B cell (primary cell): ENCODE measurements around the gene TRAP1. TPM values are rescaled to one million over a fixed set of nuclear protein-coding genes. Genes with fewer than 3 reads are reported as not detected.

ENCODE experiments used
- ATAC-seq: fragments of 200-7000 bp; cut with Tn5 transposase; one replicate; pipeline ENCODE4 v1.10.0; 2021; ENCODE audit warnings: low read depth, mild to moderate bottlenecking, moderate number of reproducible peaks, moderate library complexity
- CTCF ChIA-PET: fragments of 350-600 bp; sonication (Branson Sonifier 250); formaldehyde crosslinking; loops from one replicate; lab custom pipeline; 2021; ENCODE audit warnings: antibody characterized with exemption, inconsistent platforms; lab: Charles Lee
- POLR2A ChIA-PET: fragments of 350-600 bp; sonication (Branson Sonifier 250); formaldehyde crosslinking; loops from one replicate; lab custom pipeline; 2021; ENCODE audit warnings: antibody characterized with exemption; lab: Charles Lee
- DNase-seq: peaks from one replicate; pipeline ENCODE4 v3.0.0; 2013
- H2AFZ ChIP-seq: 2 replicates; pipeline ENCODE4 v1.6.1; 2012; ENCODE audit warnings: mild to moderate bottlenecking, low read depth, low read length; ENCODE audit not compliant: insufficient read depth, poor library complexity, severe bottlenecking
- H3K27ac ChIP-seq, 2 donors: 1 replicate in 1 of 2; 2 replicates in 1 of 2; pipeline ENCODE4 v1.5.1; 2012 to 2013; ENCODE audit warnings: low read length in 2 of 2, mild to moderate bottlenecking in 2 of 2, moderate library complexity in 1 of 2
- H3K27me3 ChIP-seq, 4 experiments: fragments of 200-600 bp in 1 of 4; sonication (generic) in 1 of 4; replicated peaks in 1 of 4; 1 replicate in 2 of 4; 2 replicates in 2 of 4; pipeline versions ENCODE4 v1.6.1 to v1.7.0; 2013 to 2016; ENCODE audit warnings: low read length in 3 of 4, mild to moderate bottlenecking in 2 of 4, mixed read lengths in 1 of 4, moderate library complexity in 1 of 4; ENCODE audit not compliant: insufficient read depth in 4 of 4, control insufficient read depth in 3 of 4; ENCODE audit errors: control extremely low read depth in 1 of 4
- H3K36me3 ChIP-seq, 2 experiments: replicated peaks in 1 of 2; 1 replicate in 1 of 2; 2 replicates in 1 of 2; pipeline versions ENCODE4 v1.6.1 to v1.7.1; 2013; ENCODE audit warnings: low read length in 1 of 2; ENCODE audit not compliant: insufficient read depth in 2 of 2, control insufficient read depth in 1 of 2; ENCODE audit errors: control extremely low read depth in 1 of 2, extremely low read depth in 1 of 2
- H3K4me1 ChIP-seq, 2 donors: fragments of 200-600 bp in 1 of 2; sonication (generic) in 1 of 2; 1 replicate in 1 of 2; 2 replicates in 1 of 2; pipeline versions ENCODE4 v1.5.1 to v1.6.1; 2013 to 2017; ENCODE audit warnings: low read length in 2 of 2; ENCODE audit not compliant: control insufficient read depth in 2 of 2, insufficient read depth in 2 of 2
- H3K4me2 ChIP-seq: replicated peaks from 2 replicates; pipeline ENCODE3; 2012; ENCODE audit warnings: mild to moderate bottlenecking, low read depth, low read length; ENCODE audit not compliant: poor library complexity, severe bottlenecking
- H3K4me3 ChIP-seq, 5 experiments: fragments of 200-600 bp in 1 of 5; sonication (generic) in 1 of 5; 1 replicate in 3 of 5; 2 replicates in 2 of 5; pipeline versions ENCODE4 v1.5.1 to v1.7.0; 2011 to 2016; ENCODE audit warnings: low read length in 4 of 5, mild to moderate bottlenecking in 4 of 5, low read depth in 2 of 5, control low read depth in 1 of 5, moderate library complexity in 1 of 5; ENCODE audit not compliant: insufficient read depth in 1 of 5; ENCODE audit errors: control extremely low read depth in 1 of 5, extremely low read depth in 1 of 5
- H3K79me2 ChIP-seq: fragments of 200-600 bp; sonication (generic); one replicate; pipeline ENCODE4 v1.6.0; 2016; ENCODE audit warnings: low read length; ENCODE audit not compliant: control insufficient read depth, insufficient read depth
- H3K9ac ChIP-seq: fragments of 200-600 bp; sonication (generic); 2 replicates; pipeline ENCODE4 v1.6.1; 2017; ENCODE audit warnings: mild to moderate bottlenecking, low read length, moderate library complexity
- H3K9me3 ChIP-seq, 3 donors: one replicate each; pipeline versions ENCODE4 v1.6.1 to v1.7.1; 2013; ENCODE audit warnings: low read length in 2 of 3; ENCODE audit not compliant: control insufficient read depth in 2 of 3, insufficient read depth in 1 of 3; ENCODE audit errors: control extremely low read depth in 1 of 3
- H4K20me1 ChIP-seq: 2 replicates; pipeline ENCODE4 v1.6.0; 2012; ENCODE audit warnings: mild to moderate bottlenecking, low read length; ENCODE audit not compliant: insufficient read depth, control insufficient read depth, poor library complexity, severe bottlenecking
- H3K27ac Mint-ChIP-seq: one replicate; pipeline ENCODE4 v1.8.0; 2021; ENCODE audit warnings: mixed read lengths
- H3K27me3 Mint-ChIP-seq: one replicate; pipeline ENCODE4 v1.8.0; 2021; ENCODE audit warnings: mixed read lengths
- H3K4me1 Mint-ChIP-seq: one replicate; pipeline ENCODE4 v1.8.0; 2021; ENCODE audit warnings: mixed read lengths
- H3K4me3 Mint-ChIP-seq: one replicate; pipeline ENCODE4 v1.8.0; 2021; ENCODE audit warnings: mixed read lengths
- H3K9me3 Mint-ChIP-seq: one replicate; pipeline ENCODE4 v1.8.0; 2022; ENCODE audit warnings: mixed read lengths; ENCODE audit not compliant: insufficient read depth
- EZH2 ChIP-seq: IDR thresholded peaks from 2 replicates; pipeline ENCODE4 v1.6.1; 2012; ENCODE audit warnings: borderline replicate concordance, low read depth, mild to moderate bottlenecking, moderate library complexity, low read length; ENCODE audit not compliant: insufficient read depth, poor library complexity, severe bottlenecking
- WGBS: methylation state at CpG from one replicate; pipeline ENCODE4 v1.1.5; 2013; ENCODE audit warnings: missing lambda C conversion rate; ENCODE audit not compliant: insufficient coverage; 5-methylcytosine and 5-hydroxymethylcytosine counted together
- intact Hi-C: fragments of 100-400 bp; cut with micrococcal nuclease; formaldehyde crosslinking; loops from one replicate; pipeline ENCODE4 v1.10.0; 2022
- polyA plus RNA-seq: library from polyadenylated mRNA; depleted of rRNA; stranded (reverse); fragments of >200 nt; gene quantifications from 2 replicates; pipeline ENCODE4 v1.2.3, GENCODE V29; 2012
- total RNA-seq, 2 donors: library from RNA; stranded (reverse); fragments of 120-200 nt in 1 of 2; gene quantifications; 1 replicate in 1 of 2; 2 replicates in 1 of 2; pipeline versions ENCODE4 v1.2.3 to v1.2.4, GENCODE V29; 2013 to 2022
- TF ChIP-seq, protein P1 (sequence below): fragments of 200-600 bp; IDR thresholded peaks from one replicate; pipeline ENCODE4 v1.8.0; 2022; ENCODE audit warnings: antibody characterized with exemption, mild to moderate bottlenecking

Gene TRAP1
- total and polyA plus RNA-seq, 2 donors (not counting 1 experiment from before 2014, with no cell fraction given): 51.1 to 88.4 TPM

- no peak within 1 kb of the TSS for H3K9ac ChIP-seq
- no peaks in the 10 kb centered on the region for H3K9me3 Mint-ChIP-seq
- peaks cover 0 to 55% of the 10 kb centered on the region in 2 experiments for H3K36me3 ChIP-seq
- H3K4me3 ChIP-seq: no peak within 1 kb of the TSS
- H3K79me2 ChIP-seq: no peaks in the 10 kb centered on the region
- peaks cover 2% of the 10 kb centered on the region for H3K4me1 Mint-ChIP-seq
- ChIA-PET CTCF (interaction anchor here (0.8 to 2.1 kb wide), 6 partner anchors 19 to 127 kb away, joined by 3 to 9 read pairs (median 3); partner anchors contain the start of gene SLX4), POLR2A (no interaction called here)
- peak within 1 kb of the TSS; percentile 61 for H3K27ac Mint-ChIP-seq
- DNase-seq (peak; percentile 69), ATAC-seq (peak; percentile 76)
- no peaks in the 10 kb centered on the region for H3K27me3 ChIP-seq
- no peaks in the 10 kb centered on the region for H4K20me1 ChIP-seq
- TF ChIP-seq, protein P1, sequence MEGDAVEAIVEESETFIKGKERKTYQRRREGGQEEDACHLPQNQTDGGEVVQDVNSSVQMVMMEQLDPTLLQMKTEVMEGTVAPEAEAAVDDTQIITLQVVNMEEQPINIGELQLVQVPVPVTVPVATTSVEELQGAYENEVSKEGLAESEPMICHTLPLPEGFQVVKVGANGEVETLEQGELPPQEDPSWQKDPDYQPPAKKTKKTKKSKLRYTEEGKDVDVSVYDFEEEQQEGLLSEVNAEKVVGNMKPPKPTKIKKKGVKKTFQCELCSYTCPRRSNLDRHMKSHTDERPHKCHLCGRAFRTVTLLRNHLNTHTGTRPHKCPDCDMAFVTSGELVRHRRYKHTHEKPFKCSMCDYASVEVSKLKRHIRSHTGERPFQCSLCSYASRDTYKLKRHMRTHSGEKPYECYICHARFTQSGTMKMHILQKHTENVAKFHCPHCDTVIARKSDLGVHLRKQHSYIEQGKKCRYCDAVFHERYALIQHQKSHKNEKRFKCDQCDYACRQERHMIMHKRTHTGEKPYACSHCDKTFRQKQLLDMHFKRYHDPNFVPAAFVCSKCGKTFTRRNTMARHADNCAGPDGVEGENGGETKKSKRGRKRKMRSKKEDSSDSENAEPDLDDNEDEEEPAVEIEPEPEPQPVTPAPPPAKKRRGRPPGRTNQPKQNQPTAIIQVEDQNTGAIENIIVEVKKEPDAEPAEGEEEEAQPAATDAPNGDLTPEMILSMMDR: peak; percentile 80
- TF ChIP-seq EZH2: no peak
- no peaks in the 10 kb centered on the region for H3K27me3 Mint-ChIP-seq
- H3K27ac ChIP-seq: no peak within 1 kb of the TSS
- no peaks in the 10 kb centered on the region for H3K4me1 ChIP-seq
- H3K9me3 ChIP-seq: no peaks in the 10 kb centered on the region
- H3K4me2 ChIP-seq: no peak within 1 kb of the TSS
- no peak within 1 kb of the TSS for H2AFZ ChIP-seq
- intact Hi-C loops: no loop called here
- no peak within 1 kb of the TSS for H3K4me3 Mint-ChIP-seq
- WGBS: 81% methylated on average over 13 of the region's 14 CpGs
Measured at GRCh38 chr16:3654249-3654991, 62.9 kb downstream of the TRAP1 start, which contains the start of gene DNASE1. TSS of gene DNASE1 (plus strand) at chr16:3654691. CDS start at chr16:3655374, 683 bp downstream.
